Ishikawa (cell line): ENCODE measurements around the gene HMGXB3.

Source experiments
- CEBPB ChIP-seq: IDR thresholded peaks from 2 replicates; pipeline ENCODE4 v1.6.1; 2012
- CREB1 ChIP-seq: IDR thresholded peaks from 2 replicates; pipeline ENCODE4 v1.6.1; 2012; ENCODE audit warnings: low read depth
- EGR1 ChIP-seq: IDR thresholded peaks from 2 replicates; pipeline ENCODE4 v1.6.1; 2012
- EP300 ChIP-seq: IDR thresholded peaks from 2 replicates; pipeline ENCODE4 v1.6.1; 2012; ENCODE audit warnings: borderline replicate concordance
- FOXM1 ChIP-seq: IDR thresholded peaks from 2 replicates; pipeline ENCODE4 v1.6.1; 2012; ENCODE audit warnings: low read depth, borderline replicate concordance
- NFIC ChIP-seq: IDR thresholded peaks from 2 replicates; pipeline ENCODE4 v1.6.1; 2012
- RAD21 ChIP-seq: IDR thresholded peaks from 2 replicates; pipeline ENCODE4 v1.6.1; 2012; ENCODE audit warnings: low read depth
- TAF1 ChIP-seq: IDR thresholded peaks from 2 replicates; pipeline ENCODE4 v1.6.1; 2012; ENCODE audit warnings: low read depth, mild to moderate bottlenecking
- TCF12 ChIP-seq: IDR thresholded peaks from 2 replicates; pipeline ENCODE4 v1.6.1; 2012; ENCODE audit warnings: low read depth
- TEAD4 ChIP-seq: IDR thresholded peaks from 2 replicates; pipeline ENCODE4 v1.6.1; 2012
- YY1 ChIP-seq: IDR thresholded peaks from 2 replicates; pipeline ENCODE4 v1.6.1; 2012; ENCODE audit warnings: low read depth
- ZBTB7A ChIP-seq: IDR thresholded peaks from 2 replicates; pipeline ENCODE4 v1.6.1; 2012; ENCODE audit warnings: low read depth
- TF ChIP-seq, protein P1 (sequence below): IDR thresholded peaks from 2 replicates; pipeline ENCODE4 v1.6.1; 2012
- TF ChIP-seq, protein P2 (sequence below): IDR thresholded peaks from 2 replicates; pipeline ENCODE4 v1.6.1; 2012; ENCODE audit warnings: low read depth, mild to moderate bottlenecking
- TF ChIP-seq, protein P3 (sequence below): IDR thresholded peaks from 2 replicates; pipeline ENCODE4 v1.6.1; 2012

The HMGXB3 gene

DNA sequence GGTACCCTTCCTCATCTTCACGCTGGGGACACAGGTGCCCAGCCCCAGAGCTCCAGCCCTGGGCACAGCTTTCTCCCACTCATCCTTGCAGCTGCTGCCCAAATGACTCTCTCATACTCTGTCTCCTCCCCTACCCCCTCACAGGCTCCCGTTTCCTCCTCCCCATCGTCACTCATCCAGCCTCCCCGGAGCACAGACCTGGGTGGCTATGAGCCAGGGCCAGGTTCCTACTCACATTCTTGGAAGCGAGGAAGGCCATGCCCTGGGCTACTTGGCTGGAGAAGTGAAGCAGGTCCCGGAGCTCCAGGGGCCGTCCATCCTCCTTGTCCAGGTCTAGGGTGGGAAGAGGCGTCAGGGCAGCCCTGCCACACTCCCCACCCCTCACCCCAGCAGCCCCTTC is 56.5 kb downstream of the HMGXB3 start:
- TF ChIP-seq EP300, result no peak
- TF ChIP-seq, protein P1, sequence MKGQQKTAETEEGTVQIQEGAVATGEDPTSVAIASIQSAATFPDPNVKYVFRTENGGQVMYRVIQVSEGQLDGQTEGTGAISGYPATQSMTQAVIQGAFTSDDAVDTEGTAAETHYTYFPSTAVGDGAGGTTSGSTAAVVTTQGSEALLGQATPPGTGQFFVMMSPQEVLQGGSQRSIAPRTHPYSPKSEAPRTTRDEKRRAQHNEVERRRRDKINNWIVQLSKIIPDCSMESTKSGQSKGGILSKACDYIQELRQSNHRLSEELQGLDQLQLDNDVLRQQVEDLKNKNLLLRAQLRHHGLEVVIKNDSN, result no peak
- no peak for TF ChIP-seq RAD21
- no peak for TF ChIP-seq TEAD4
- TF ChIP-seq, protein P2, sequence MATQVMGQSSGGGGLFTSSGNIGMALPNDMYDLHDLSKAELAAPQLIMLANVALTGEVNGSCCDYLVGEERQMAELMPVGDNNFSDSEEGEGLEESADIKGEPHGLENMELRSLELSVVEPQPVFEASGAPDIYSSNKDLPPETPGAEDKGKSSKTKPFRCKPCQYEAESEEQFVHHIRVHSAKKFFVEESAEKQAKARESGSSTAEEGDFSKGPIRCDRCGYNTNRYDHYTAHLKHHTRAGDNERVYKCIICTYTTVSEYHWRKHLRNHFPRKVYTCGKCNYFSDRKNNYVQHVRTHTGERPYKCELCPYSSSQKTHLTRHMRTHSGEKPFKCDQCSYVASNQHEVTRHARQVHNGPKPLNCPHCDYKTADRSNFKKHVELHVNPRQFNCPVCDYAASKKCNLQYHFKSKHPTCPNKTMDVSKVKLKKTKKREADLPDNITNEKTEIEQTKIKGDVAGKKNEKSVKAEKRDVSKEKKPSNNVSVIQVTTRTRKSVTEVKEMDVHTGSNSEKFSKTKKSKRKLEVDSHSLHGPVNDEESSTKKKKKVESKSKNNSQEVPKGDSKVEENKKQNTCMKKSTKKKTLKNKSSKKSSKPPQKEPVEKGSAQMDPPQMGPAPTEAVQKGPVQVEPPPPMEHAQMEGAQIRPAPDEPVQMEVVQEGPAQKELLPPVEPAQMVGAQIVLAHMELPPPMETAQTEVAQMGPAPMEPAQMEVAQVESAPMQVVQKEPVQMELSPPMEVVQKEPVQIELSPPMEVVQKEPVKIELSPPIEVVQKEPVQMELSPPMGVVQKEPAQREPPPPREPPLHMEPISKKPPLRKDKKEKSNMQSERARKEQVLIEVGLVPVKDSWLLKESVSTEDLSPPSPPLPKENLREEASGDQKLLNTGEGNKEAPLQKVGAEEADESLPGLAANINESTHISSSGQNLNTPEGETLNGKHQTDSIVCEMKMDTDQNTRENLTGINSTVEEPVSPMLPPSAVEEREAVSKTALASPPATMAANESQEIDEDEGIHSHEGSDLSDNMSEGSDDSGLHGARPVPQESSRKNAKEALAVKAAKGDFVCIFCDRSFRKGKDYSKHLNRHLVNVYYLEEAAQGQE, result no peak
- TF ChIP-seq, protein P3, sequence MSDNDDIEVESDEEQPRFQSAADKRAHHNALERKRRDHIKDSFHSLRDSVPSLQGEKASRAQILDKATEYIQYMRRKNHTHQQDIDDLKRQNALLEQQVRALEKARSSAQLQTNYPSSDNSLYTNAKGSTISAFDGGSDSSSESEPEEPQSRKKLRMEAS, result no peak
- TF ChIP-seq YY1, result no peak
- TF ChIP-seq TCF12, result no peak
- TF ChIP-seq NFIC, result no peak
- TF ChIP-seq ZBTB7A, result no peak
- no peak for TF ChIP-seq CREB1
- TF ChIP-seq FOXM1, result no peak
- no peak for TF ChIP-seq CEBPB
- TF ChIP-seq TAF1, result no peak
- TF ChIP-seq EGR1, result no peak

- TF ChIP-seq FOXM1 (no peak), ZBTB7A (no peak), EGR1 (no peak), TEAD4 (no peak), CEBPB (no peak), EP300 (no peak), RAD21 (no peak), YY1 (no peak), CREB1 (no peak), TCF12 (no peak), TAF1 (no peak), NFIC (no peak)
- TF ChIP-seq, protein P2, result no peak
- TF ChIP-seq, protein P1, result no peak
- TF ChIP-seq, protein P3, result no peak
Observed at GRCh38 chr5:150057511-150057910, 57.0 kb downstream of the HMGXB3 start.

DNA sequence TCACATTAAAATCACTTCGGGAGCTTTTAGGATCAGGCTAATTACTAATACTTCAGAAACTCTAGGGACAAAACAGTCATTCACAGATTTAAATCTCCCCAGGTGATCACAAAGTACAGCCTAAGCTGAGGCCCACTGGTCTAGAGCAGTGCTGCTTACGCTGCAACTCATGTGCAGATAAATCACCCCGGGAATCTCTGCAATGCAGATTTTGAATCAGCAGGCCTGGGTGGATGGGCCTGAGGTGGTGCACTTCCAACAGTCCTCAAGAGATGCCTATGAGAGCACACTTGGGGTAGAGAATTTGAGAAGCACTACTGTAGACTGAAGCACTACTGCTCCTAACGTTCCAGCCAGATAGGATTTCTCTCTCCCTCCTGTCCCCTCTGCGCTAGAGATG is 57.5 kb downstream of the HMGXB3 start:
- TF ChIP-seq RAD21 (no peak), NFIC (no peak), TEAD4 (no peak)
- TF ChIP-seq, protein P2, result no peak

DNA sequence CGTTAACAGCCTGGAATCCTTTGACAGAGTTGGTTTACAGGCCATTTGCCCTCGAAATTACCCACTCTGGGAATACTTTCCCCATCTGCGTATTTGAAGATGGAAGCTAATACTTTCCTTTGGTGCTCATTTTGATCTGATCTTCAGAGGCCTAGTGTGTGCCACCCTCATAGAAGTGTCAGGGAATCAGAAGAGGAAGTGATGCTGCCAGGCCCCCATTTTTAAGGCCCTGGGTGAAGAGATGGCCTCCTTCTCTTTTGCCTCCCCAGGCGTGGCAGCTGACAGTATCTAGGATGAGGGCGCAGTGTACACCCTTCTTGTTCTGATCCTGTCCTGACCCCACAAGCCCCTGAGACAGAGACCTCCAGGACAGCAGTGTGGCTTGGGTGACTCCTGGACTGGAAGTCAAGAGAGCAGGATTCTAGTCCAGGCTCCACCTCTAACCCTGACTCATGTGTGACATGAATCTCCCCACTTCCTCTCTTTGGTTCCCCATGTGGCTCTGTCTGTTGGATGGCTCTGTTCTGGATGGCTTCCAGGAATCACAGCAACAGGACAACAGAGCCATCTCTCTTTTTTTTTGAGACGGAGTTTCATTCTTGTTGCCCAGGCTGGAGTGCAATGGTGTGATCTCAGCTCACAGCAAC is 58.1 kb downstream of the HMGXB3 start:
- TF ChIP-seq NFIC (no peak), EP300 (no peak), RAD21 (no peak), FOXM1 (no peak), TCF12 (no peak), TEAD4 (no peak), TAF1 (no peak), EGR1 (no peak), ZBTB7A (no peak), CEBPB (no peak), YY1 (no peak), CREB1 (no peak)
- TF ChIP-seq, protein P2, result no peak
- TF ChIP-seq, protein P3, result no peak
- TF ChIP-seq, protein P1, result no peak
